DND-41 (cell line): ENCODE measurements around the gene TMEM9B.

ENCODE experiments used
- ATAC-seq: fragments of 200-7000 bp; cut with Tn5 transposase; 3 replicates; pipeline ENCODE4 v1.9.1; 2021; ENCODE audit warnings: low read depth; ENCODE audit not compliant: insufficient read depth
- DNase-seq: peaks from one replicate; pipeline ENCODE4 v3.0.0-alpha.2; 2020
- H2AFZ ChIP-seq: 2 replicates; pipeline ENCODE4 v1.6.0; 2012; ENCODE audit warnings: low read depth, low read length
- H3K27ac ChIP-seq: 2 replicates; pipeline ENCODE4 v1.5.1; 2012; ENCODE audit warnings: low read length, inconsistent platforms
- H3K27me3 ChIP-seq: fragments of 200-600 bp; sonication (generic); 2 replicates; pipeline ENCODE4 v1.6.0; 2012; ENCODE audit warnings: low read length, mild to moderate bottlenecking, inconsistent platforms; ENCODE audit not compliant: insufficient read depth, poor library complexity
- H3K36me3 ChIP-seq: 2 replicates; pipeline ENCODE4 v1.5.1; 2012; ENCODE audit warnings: low read length, inconsistent platforms; ENCODE audit not compliant: insufficient read depth
- H3K4me1 ChIP-seq: 2 replicates; pipeline ENCODE4 v1.5.1; 2012; ENCODE audit warnings: mild to moderate bottlenecking, low read length; ENCODE audit not compliant: insufficient read depth
- H3K4me2 ChIP-seq: 2 replicates; pipeline ENCODE4 v1.6.0; 2012; ENCODE audit warnings: mild to moderate bottlenecking, moderate library complexity, low read length, inconsistent platforms; ENCODE audit not compliant: insufficient read depth
- H3K4me3 ChIP-seq, 2 experiments: fragments of 200-600 bp in 1 of 2; shearing (Covaris generic) in 1 of 2; 2 replicates each; pipeline ENCODE4 v1.5.1; 2012 to 2016; ENCODE audit warnings: inconsistent platforms in 2 of 2, low read length in 2 of 2, mild to moderate bottlenecking in 2 of 2, low read depth in 1 of 2, moderate library complexity in 1 of 2
- H3K79me2 ChIP-seq: 2 replicates; pipeline ENCODE4 v1.6.0; 2012; ENCODE audit warnings: low read length, inconsistent platforms; ENCODE audit not compliant: insufficient read depth
- H3K9ac ChIP-seq: 2 replicates; pipeline ENCODE4 v1.6.0; 2012; ENCODE audit warnings: low read depth, mild to moderate bottlenecking, inconsistent platforms, low read length, moderate library complexity
- H3K9me3 ChIP-seq: 2 replicates; pipeline ENCODE4 v1.5.1; 2012; ENCODE audit warnings: low read length, moderate library complexity, mild to moderate bottlenecking, inconsistent platforms; ENCODE audit not compliant: insufficient read depth, severe bottlenecking
- H4K20me1 ChIP-seq: 2 replicates; pipeline ENCODE4 v1.6.0; 2012; ENCODE audit warnings: low read length; ENCODE audit not compliant: insufficient read depth
- CTCF ChIP-seq: IDR thresholded peaks from 2 replicates; pipeline ENCODE4 v1.5.1; 2012; ENCODE audit warnings: borderline replicate concordance, low read length, moderate library complexity, mild to moderate bottlenecking; ENCODE audit not compliant: poor library complexity, severe bottlenecking; ENCODE audit errors: extremely low read depth
- EZH2 ChIP-seq: IDR thresholded peaks from 3 replicates; pipeline ENCODE4 v1.6.1; 2012; ENCODE audit warnings: borderline replicate concordance, low read depth, mild to moderate bottlenecking, moderate library complexity, low read length, inconsistent platforms; ENCODE audit not compliant: severe bottlenecking

The TMEM9B gene

DNA sequence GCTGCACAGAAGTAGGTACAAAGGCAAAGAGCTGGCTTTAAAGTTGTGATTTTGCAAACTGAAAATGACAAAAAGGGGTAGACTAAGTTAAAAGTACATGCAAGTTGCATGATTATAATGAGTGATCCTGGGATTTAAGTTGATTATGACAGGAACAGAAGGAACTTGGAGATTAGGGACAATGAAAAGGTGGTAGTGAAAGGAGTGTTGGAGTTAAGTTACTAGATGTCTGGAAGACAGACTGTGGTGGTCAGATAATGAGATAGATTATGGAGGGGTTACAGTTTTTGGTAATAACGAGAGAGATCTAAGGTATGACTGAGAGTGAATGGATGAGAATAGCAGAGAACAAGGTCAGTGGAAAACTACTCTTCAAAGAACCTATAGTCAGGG is 7.7 kb upstream of the TMEM9B start:
- no peak for DNase-seq
- H3K27ac ChIP-seq, result no peak overlapping the region
- H3K4me2 ChIP-seq, result no peak overlapping the region
- no peak for TF ChIP-seq EZH2
- TF ChIP-seq CTCF, result no peak
- no peaks in the 10 kb centered on the region for H3K79me2 ChIP-seq
- no peak for ATAC-seq
- H3K4me3 ChIP-seq, result no peak overlapping the region
- H3K36me3 ChIP-seq, result no peaks in the 10 kb centered on the region
- H3K27me3 ChIP-seq, result no peaks in the 10 kb centered on the region
- H3K9ac ChIP-seq, result no peak overlapping the region
- no peak overlapping the region for H2AFZ ChIP-seq
- no peaks in the 10 kb centered on the region for H3K4me1 ChIP-seq
- H4K20me1 ChIP-seq, result no peaks in the 10 kb centered on the region
- no peaks in the 10 kb centered on the region for H3K9me3 ChIP-seq

DNA sequence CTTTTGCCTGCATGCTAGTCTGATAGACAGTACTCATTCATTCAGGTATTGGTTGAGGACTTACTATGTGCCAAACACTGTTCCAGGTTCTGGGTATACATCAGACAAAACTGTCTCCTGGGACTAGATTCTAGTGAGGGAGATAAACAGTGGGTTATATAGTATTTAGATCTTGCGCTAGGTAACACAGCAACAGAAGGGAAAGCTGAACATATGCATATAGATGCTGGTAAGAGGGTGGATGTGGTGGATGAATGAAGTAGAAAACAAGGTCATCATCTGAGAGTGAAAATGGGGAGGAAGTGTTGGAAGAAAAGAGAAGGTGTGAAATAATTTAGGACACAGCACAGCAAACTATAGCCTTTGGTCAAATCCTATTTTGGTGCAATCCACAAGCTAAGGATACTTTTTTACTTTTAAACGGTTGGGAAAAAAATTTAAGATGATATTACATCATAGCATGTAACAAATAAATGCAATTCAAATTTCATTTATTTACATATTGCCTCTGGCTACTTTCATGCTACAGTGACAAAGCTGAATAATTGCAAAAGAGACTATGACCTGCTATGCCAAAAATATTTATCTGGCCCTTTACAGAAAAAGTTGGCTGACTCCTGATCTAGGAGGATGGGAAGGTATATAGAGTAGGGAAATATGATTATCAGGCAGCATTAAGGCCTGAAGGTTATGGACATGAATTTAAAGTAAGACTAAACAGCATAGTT is 7.1 kb upstream of the TMEM9B start:
- TF ChIP-seq CTCF (no peak), EZH2 (no peak)
- no peak overlapping the region for H2AFZ ChIP-seq
- no peaks in the 10 kb centered on the region for H3K79me2 ChIP-seq
- ATAC-seq, result no peak
- H4K20me1 ChIP-seq, result no peaks in the 10 kb centered on the region
- no peak overlapping the region for H3K4me2 ChIP-seq
- H3K36me3 ChIP-seq, result no peaks in the 10 kb centered on the region
- H3K4me3 ChIP-seq, result no peak overlapping the region
- no peaks in the 10 kb centered on the region for H3K27me3 ChIP-seq
- no peaks in the 10 kb centered on the region for H3K4me1 ChIP-seq
- H3K9ac ChIP-seq, result no peak overlapping the region
- H3K9me3 ChIP-seq, result no peaks in the 10 kb centered on the region
- H3K27ac ChIP-seq, result no peak overlapping the region
- no peak for DNase-seq

DNA sequence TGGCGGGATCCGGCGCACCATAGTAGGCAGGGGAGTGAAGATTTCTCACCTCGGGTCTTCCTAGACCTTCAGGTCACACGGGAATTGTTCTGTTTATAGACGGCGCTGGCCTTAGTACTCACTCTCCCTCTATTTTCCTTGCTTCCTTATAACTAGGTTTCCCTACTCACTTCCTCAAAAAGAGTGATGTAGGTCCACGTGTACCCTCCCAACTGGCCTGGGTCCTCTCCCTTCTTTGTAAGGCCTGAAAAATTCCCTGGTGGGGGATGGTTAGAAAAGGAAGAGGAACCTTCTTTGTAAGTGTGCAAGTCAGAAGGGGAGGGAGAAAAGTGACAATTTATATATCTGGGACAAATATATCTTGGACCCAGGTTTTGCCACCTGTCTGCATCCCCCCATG is 2.9 kb upstream of the TMEM9B start:
- no peak for DNase-seq
- no peak for ATAC-seq
- Histone ChIP-seq H2AFZ (no peak overlapping the region), H3K9ac (no peak overlapping the region), H3K9me3 (no peaks in the 10 kb centered on the region), H3K79me2 (peaks cover 28% of the 10 kb centered on the region), H3K4me3 (no peak overlapping the region), H3K27me3 (no peaks in the 10 kb centered on the region), H3K36me3 (no peaks in the 10 kb centered on the region; the same call in 1 of the 2 replicates), H4K20me1 (no peaks in the 10 kb centered on the region), H3K4me1 (peaks cover 30% of the 10 kb centered on the region), H3K4me2 (no peak overlapping the region), H3K27ac (no peak overlapping the region)
- TF ChIP-seq CTCF, result no peak
- no peak for TF ChIP-seq EZH2
